Calu3 (cell line): ENCODE measurements around the gene USP20. TPM values are rescaled to one million over a fixed set of nuclear protein-coding genes. Genes with fewer than 3 reads are reported as not detected.

Experiments used
- BruUV-seq: library from RNA; stranded (reverse); fragments of 400-500 nt; replicated peaks from 2 replicates; lab custom pipeline; 2021; lab: Mats Ljungman, UMichigan
- CTCF ChIA-PET: fragments of 300-600 bp; sonication (Branson Sonifier 250); formaldehyde crosslinking; loops from one replicate; lab custom pipeline; 2022; ENCODE audit warnings: antibody characterized with exemption; lab: Charles Lee
- DNase-seq: peaks from one replicate; pipeline ENCODE4 v3.0.0; 2022
- H3K27ac Mint-ChIP-seq: one replicate; pipeline ENCODE4 v1.8.0; 2022; ENCODE audit warnings: mixed read lengths; ENCODE audit not compliant: unreplicated experiment
- H3K27me3 Mint-ChIP-seq: one replicate; pipeline ENCODE4 v1.8.0; 2022; ENCODE audit warnings: mixed read lengths; ENCODE audit not compliant: unreplicated experiment
- H3K36me3 Mint-ChIP-seq: one replicate; pipeline ENCODE4 v1.8.0; 2022; ENCODE audit warnings: mild to moderate bottlenecking, moderate library complexity, mixed read lengths; ENCODE audit not compliant: insufficient read depth, unreplicated experiment
- H3K4me1 Mint-ChIP-seq: one replicate; pipeline ENCODE4 v1.8.0; 2022; ENCODE audit warnings: mild to moderate bottlenecking, low read depth, mixed read lengths; ENCODE audit not compliant: unreplicated experiment
- H3K4me3 Mint-ChIP-seq: one replicate; pipeline ENCODE4 v1.8.0; 2022; ENCODE audit warnings: mild to moderate bottlenecking, low read depth, moderate library complexity, mixed read lengths; ENCODE audit not compliant: unreplicated experiment
- H3K9me3 Mint-ChIP-seq: one replicate; pipeline ENCODE4 v1.8.0; 2022; ENCODE audit warnings: low read depth, mixed read lengths; ENCODE audit not compliant: unreplicated experiment
- intact Hi-C: fragments of 100-400 bp; cut with micrococcal nuclease; formaldehyde crosslinking; loops from one replicate; pipeline ENCODE4 v1.10.0; 2022; ENCODE audit not compliant: unreplicated experiment
- total RNA-seq: library from RNA; stranded (reverse); gene quantifications from 2 replicates; pipeline ENCODE4 v1.2.3, GENCODE V29; 2022
- TF ChIP-seq, protein P1 (sequence below): fragments of 200-600 bp; IDR thresholded peaks from one replicate; pipeline ENCODE4 v1.8.0; 2022; ENCODE audit warnings: antibody characterized with exemption; ENCODE audit not compliant: unreplicated experiment

Gene USP20
- total RNA-seq, 1 experiment from 2014 or later, result 14.9 TPM

- no peak overlapping the region for H3K27ac Mint-ChIP-seq
- H3K4me3 Mint-ChIP-seq, result no peak overlapping the region
- no TSS peak for BruUV-seq
- intact Hi-C loops, result no loop called here
- no peak for DNase-seq
- H3K36me3 Mint-ChIP-seq, result no peaks in the 10 kb centered on the region
- H3K27me3 Mint-ChIP-seq, result no peaks in the 10 kb centered on the region
- no peaks in the 10 kb centered on the region for H3K9me3 Mint-ChIP-seq
- no peaks in the 10 kb centered on the region for H3K4me1 Mint-ChIP-seq
- TF ChIP-seq, protein P1, sequence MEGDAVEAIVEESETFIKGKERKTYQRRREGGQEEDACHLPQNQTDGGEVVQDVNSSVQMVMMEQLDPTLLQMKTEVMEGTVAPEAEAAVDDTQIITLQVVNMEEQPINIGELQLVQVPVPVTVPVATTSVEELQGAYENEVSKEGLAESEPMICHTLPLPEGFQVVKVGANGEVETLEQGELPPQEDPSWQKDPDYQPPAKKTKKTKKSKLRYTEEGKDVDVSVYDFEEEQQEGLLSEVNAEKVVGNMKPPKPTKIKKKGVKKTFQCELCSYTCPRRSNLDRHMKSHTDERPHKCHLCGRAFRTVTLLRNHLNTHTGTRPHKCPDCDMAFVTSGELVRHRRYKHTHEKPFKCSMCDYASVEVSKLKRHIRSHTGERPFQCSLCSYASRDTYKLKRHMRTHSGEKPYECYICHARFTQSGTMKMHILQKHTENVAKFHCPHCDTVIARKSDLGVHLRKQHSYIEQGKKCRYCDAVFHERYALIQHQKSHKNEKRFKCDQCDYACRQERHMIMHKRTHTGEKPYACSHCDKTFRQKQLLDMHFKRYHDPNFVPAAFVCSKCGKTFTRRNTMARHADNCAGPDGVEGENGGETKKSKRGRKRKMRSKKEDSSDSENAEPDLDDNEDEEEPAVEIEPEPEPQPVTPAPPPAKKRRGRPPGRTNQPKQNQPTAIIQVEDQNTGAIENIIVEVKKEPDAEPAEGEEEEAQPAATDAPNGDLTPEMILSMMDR, result no peak
- CTCF ChIA-PET, result no interaction called here
Observed at GRCh38 chr9:129899620-129900019, 64.4 kb downstream of the USP20 start.

DNA sequence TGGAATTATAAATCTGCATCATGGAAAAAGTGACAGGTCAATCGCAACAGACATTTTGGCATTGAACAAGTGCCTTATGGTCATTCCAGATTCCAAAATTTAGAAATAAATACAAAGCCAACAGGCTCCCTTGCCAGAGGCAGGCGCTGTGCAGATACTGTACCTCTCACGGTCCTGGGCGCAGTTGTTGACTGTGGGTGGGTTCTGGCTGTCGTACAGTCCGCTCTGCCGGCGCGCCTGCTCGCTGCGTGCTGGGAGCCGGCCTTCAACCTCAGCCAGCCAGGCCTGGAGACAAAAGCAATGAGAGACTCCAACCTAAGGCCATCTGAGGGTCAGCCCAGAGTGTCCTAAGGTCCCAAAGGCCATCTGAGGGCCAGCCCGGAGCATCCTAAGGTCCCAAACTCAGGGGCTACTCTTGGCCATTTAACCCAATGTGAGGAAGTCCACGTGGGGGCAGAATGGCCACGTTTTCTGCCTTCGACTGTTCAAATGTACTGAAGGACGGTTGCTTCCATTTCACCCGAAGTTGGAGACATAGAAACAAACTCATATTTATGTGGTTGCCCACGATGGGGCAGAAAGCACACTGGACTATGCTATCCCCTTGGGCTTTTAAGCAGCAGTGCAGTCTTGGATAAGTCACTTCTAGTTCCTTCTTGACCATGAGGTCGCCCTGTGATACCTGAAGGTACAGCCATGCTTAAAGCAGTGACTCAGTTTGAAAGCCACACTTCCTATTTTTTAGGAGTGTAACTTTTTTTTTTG lies 65.2 kb downstream of the USP20 start:
- no TSS peak for BruUV-seq
- CTCF ChIA-PET, result no interaction called here
- H3K27ac Mint-ChIP-seq, result no peak overlapping the region

GRCh38 chr9:129901993-129902739 lies 66.9 kb downstream of the USP20 start:
- no peak for DNase-seq
- CTCF ChIA-PET, result no interaction called here
- Mint-ChIP-seq H3K36me3 (no peaks in the 10 kb centered on the region), H3K9me3 (no peaks in the 10 kb centered on the region), H3K4me1 (no peaks in the 10 kb centered on the region), H3K27me3 (no peaks in the 10 kb centered on the region), H3K27ac (no peak overlapping the region), H3K4me3 (no peak overlapping the region)
- no TSS peak for BruUV-seq
- TF ChIP-seq, protein P1, result no peak
- intact Hi-C loops, result no loop called here

More for the DNA sequence above, 65.2 kb downstream of the USP20 start:
- TF ChIP-seq, protein P1, result no peak
- H3K36me3 Mint-ChIP-seq, result no peaks in the 10 kb centered on the region
- intact Hi-C loops, result no loop called here
- H3K9me3 Mint-ChIP-seq, result no peaks in the 10 kb centered on the region
- H3K4me3 Mint-ChIP-seq, result no peak overlapping the region
- H3K27me3 Mint-ChIP-seq, result no peaks in the 10 kb centered on the region
- no peak for DNase-seq
- no peaks in the 10 kb centered on the region for H3K4me1 Mint-ChIP-seq

GRCh38 chr9:129902740-129903134 lies 67.5 kb downstream of the USP20 start:
- no peaks in the 10 kb centered on the region for H3K9me3 Mint-ChIP-seq
- DNase-seq, result no peak
- H3K27ac Mint-ChIP-seq, result no peak overlapping the region
- no TSS peak for BruUV-seq
- no peaks in the 10 kb centered on the region for H3K36me3 Mint-ChIP-seq
- no peaks in the 10 kb centered on the region for H3K4me1 Mint-ChIP-seq
- H3K4me3 Mint-ChIP-seq, result no peak overlapping the region
- intact Hi-C loops, result no loop called here
- H3K27me3 Mint-ChIP-seq, result no peaks in the 10 kb centered on the region
- CTCF ChIA-PET, result interaction anchor here (0.7 kb wide), 1 partner anchor 16 kb away, joined by 4 read pairs; no protein-coding TSS in a partner anchor
- TF ChIP-seq, protein P1, result no peak
